Activated CD4-positive, alpha-beta T cell treated with anti-CD3 and anti-CD28 coated beads, Interleukin-2, amount 10 ng/mL, durations not matched to agents 7 days and 5 days (primary cell): Measurements from ENCODE around the gene HS3ST3B1. TPM values are rescaled to one million over a fixed set of nuclear protein-coding genes. Genes with fewer than 3 reads are reported as not detected.
A peak's percentile ranks its signal among the peaks of the same experiment; 100 is the strongest.

Source experiments
- CTCF ChIA-PET: fragments of 350-600 bp; sonication (Branson Sonifier 250); formaldehyde crosslinking; loops from one replicate; lab custom pipeline; 2021; ENCODE audit warnings: antibody characterized with exemption; lab: Charles Lee
- POLR2A ChIA-PET: fragments of 350-600 bp; sonication (Branson Sonifier 250); formaldehyde crosslinking; loops from one replicate; lab custom pipeline; 2021; ENCODE audit warnings: antibody characterized with exemption; lab: Charles Lee
- DNase-seq: peaks from one replicate; pipeline ENCODE4 v3.0.0-alpha.2; 2020
- H3K27ac Mint-ChIP-seq: one replicate; pipeline ENCODE4 v1.8.0; 2021; ENCODE audit warnings: mild to moderate bottlenecking, moderate library complexity, mixed read lengths
- H3K27me3 Mint-ChIP-seq: one replicate; pipeline ENCODE4 v1.8.0; 2021; ENCODE audit warnings: mixed read lengths
- H3K36me3 Mint-ChIP-seq: one replicate; pipeline ENCODE4 v1.8.0; 2021; ENCODE audit warnings: low read depth, mixed read lengths
- H3K4me1 Mint-ChIP-seq: one replicate; pipeline ENCODE4 v1.8.0; 2021; ENCODE audit warnings: mixed read lengths
- H3K4me3 Mint-ChIP-seq: one replicate; pipeline ENCODE4 v1.8.0; 2021; ENCODE audit warnings: mild to moderate bottlenecking, moderate library complexity, mixed read lengths
- H3K9me3 Mint-ChIP-seq: one replicate; pipeline ENCODE4 v1.8.0; 2021; ENCODE audit warnings: mixed read lengths
- total RNA-seq, 2 experiments: library from RNA; stranded (reverse); gene quantifications; one replicate each; pipeline ENCODE4 v1.2.3, GENCODE V29; 2021

HS3ST3B1 gene
- total RNA-seq, 2 experiments from 2014 or later: 11.5 to 11.9 TPM

DNA sequence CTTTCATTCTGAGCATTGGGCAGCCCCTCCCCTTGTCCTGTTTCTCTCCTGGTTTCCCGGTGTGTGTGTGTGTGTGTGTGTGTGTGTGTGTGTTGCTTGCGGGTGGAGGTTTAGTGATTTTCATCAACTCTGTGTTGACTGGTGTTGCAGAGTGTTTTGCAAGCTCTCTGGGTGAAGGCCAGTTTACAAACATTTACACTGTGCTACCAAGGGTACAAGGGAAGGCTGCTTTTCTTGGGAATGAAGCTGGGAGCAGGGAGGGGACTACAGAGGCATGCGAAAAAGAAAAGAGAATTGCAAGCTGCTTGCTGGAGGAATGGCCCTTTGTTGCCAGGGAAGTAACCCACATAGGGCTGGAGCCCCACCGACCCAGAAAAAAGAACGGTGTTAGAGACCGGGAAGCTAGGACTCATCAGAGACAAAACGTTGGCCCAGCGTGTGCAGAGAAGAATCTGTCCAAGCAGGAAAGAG, 29.6 kb downstream of the HS3ST3B1 start:
- H3K4me3 Mint-ChIP-seq: no peak overlapping the region
- POLR2A ChIA-PET: no interaction called here
- CTCF ChIA-PET: interaction anchor here (0.9 to 1.7 kb wide), 2 partner anchors 9 to 13 kb away, joined by 3 to 5 read pairs; no protein-coding TSS in a partner anchor

DNA sequence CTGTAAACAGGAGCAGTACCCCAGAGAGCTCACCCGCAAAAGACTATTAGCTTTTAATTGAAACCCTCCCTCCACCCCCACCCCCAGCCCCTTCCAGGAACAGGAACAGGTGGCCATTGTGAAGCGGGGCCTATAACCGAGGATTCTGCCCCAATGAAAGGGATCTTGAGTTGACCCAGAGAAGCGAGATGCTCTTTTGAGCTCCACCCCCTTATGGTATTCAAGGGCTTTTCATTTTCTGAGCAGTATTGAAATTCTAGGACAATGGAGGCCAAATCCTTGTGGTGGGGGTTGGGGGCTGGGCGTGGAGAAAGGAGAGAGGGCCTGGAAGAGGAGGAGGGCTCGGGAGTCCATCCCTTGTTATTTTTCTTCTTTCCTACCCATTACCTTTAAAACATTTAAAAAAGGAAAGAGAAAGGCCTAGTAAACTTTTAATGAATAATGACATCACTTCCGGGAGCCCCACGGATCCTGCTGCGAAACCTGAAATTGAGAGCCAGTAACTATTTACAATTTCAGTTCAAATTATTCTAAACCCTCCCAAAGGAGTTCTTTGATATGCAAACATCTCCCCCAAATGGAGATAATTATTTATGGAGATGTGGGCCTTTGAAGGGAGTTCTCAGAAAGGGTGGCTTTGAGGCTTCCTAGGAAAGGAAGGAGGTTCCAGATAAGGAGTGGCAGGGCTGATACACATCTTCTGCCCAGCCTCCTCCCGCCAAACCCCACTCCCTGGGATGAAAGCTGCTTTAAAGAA, 30.5 kb downstream of the HS3ST3B1 start:
- no peak for DNase-seq
- Mint-ChIP-seq H3K27me3 (no peaks in the 10 kb centered on the region), H3K9me3 (no peaks in the 10 kb centered on the region), H3K27ac (no peak overlapping the region), H3K36me3 (peaks cover 5% of the 10 kb centered on the region), H3K4me3 (no peak overlapping the region), H3K4me1 (peaks cover 50% of the 10 kb centered on the region)
- POLR2A ChIA-PET: no interaction called here
- CTCF ChIA-PET: interaction anchor here (0.9 to 1.7 kb wide), 2 partner anchors 10 to 14 kb away, joined by 3 to 5 read pairs; no protein-coding TSS in a partner anchor

More for the DNA sequence above, 29.6 kb downstream of the HS3ST3B1 start:
- peak overlapping the region; percentile 9 for H3K27ac Mint-ChIP-seq
- H3K27me3 Mint-ChIP-seq: no peaks in the 10 kb centered on the region
- H3K36me3 Mint-ChIP-seq: peaks cover 5% of the 10 kb centered on the region
- no peaks in the 10 kb centered on the region for H3K9me3 Mint-ChIP-seq
- DNase-seq: no peak
- peaks cover 46% of the 10 kb centered on the region for H3K4me1 Mint-ChIP-seq

DNA sequence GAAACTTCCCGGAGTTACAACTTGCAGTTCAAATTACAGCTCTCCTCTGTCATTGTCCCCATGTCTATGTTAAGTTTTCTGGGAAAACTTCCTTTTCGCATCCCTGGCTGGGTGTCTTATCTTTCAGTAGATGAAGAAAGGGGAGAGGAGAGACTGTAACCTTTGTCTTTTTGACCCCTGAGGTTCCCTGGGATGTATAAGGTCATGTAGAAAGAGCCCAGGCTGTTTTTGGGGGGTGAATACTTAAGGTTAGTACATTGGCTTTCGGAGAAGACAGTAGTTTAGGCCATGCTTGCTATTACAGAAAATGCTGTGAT, 31.1 kb downstream of the HS3ST3B1 start:
- no peak for DNase-seq
- H3K27me3 Mint-ChIP-seq: no peaks in the 10 kb centered on the region
- POLR2A ChIA-PET: interaction anchor here (0.7 kb wide), 1 partner anchor 18 kb away, joined by 3 read pairs; no protein-coding TSS in a partner anchor

DNA sequence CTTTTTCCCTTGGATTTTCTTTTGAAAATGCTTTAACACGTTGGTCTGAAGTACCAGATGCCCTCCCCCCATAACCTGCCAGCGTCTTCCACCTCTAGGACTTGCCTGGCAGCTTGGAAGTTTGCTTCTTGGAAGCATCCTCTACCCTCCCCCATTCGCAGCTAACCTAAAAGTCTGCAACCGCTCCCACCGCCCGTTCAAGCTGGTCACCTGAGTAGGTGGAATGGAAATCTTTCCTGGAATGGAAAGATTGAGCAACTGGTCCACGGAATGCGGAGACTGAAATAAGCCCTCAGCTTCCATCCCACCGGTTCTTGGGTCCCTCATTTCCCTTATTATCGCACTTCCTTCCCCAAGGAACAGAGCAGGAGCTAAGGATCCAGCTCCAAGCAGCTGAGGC, 31.4 kb downstream of the HS3ST3B1 start:
- Mint-ChIP-seq H3K27ac (no peak overlapping the region), H3K4me3 (no peak overlapping the region), H3K27me3 (no peaks in the 10 kb centered on the region), H3K4me1 (peaks cover 56% of the 10 kb centered on the region), H3K36me3 (peaks cover 6% of the 10 kb centered on the region), H3K9me3 (no peaks in the 10 kb centered on the region)
- ChIA-PET CTCF (no interaction called here), POLR2A (interaction anchor here (0.7 kb wide), 1 partner anchor 19 kb away, joined by 3 read pairs; no protein-coding TSS in a partner anchor)
- no peak for DNase-seq

More for the DNA sequence above, 31.1 kb downstream of the HS3ST3B1 start:
- peaks cover 54% of the 10 kb centered on the region for H3K4me1 Mint-ChIP-seq
- H3K36me3 Mint-ChIP-seq: peaks cover 6% of the 10 kb centered on the region
- H3K4me3 Mint-ChIP-seq: no peak overlapping the region
- CTCF ChIA-PET: no interaction called here
- no peak overlapping the region for H3K27ac Mint-ChIP-seq
- H3K9me3 Mint-ChIP-seq: no peaks in the 10 kb centered on the region

DNA sequence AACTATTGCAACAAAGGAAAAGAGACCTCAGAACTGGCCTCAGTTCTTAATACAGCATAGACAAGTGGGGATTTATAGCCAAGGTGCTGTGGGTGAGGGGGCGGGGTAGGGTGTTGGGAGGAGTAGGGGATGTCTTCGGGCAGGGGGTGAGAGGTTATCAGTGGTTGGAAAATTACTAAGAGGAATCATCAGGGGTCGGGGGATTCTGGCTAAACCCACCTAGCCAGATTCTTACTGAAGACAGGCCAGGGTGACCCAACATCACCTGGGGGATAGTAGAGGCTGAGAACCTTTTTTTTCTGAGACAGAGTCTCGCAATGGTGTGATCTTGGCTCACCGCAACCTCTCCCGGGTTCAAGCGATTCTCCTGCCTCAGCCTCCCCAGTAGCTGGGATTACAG, 32.6 kb downstream of the HS3ST3B1 start:
- no peaks in the 10 kb centered on the region for H3K27me3 Mint-ChIP-seq
- no peaks in the 10 kb centered on the region for H3K9me3 Mint-ChIP-seq
- no peak overlapping the region for H3K27ac Mint-ChIP-seq
- ChIA-PET POLR2A (no interaction called here), CTCF (no interaction called here)
- H3K36me3 Mint-ChIP-seq: peaks cover 5% of the 10 kb centered on the region
- no peak overlapping the region for H3K4me3 Mint-ChIP-seq
- no peak for DNase-seq
- peaks cover 60% of the 10 kb centered on the region for H3K4me1 Mint-ChIP-seq

DNA sequence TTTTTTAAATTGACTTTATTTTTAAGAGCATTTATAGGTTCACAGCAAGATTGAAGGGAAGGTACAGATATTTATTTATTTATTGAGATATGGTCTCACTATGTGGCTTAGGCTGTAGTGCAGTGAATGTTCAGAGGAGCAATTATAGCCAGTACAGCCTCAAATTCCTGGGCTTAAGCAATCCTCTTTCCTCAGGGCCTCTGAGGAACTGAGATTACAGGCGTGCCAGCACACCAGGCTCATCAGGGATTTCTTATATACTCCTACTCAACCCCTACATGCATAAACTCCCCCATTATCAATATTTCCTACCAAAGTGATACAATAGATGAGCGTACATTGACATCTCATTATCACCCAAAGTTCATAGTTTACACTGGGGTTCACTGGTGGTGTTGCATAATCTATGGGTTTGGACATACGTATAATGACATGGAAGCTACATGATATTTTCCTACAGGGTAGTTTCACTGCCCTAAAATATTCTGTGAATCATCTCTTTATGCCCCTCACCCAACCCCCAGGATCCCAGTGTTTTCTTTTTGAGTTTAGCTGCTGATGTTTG, 33.5 kb downstream of the HS3ST3B1 start:
- no peak overlapping the region for H3K4me3 Mint-ChIP-seq
- no peak overlapping the region for H3K27ac Mint-ChIP-seq
- POLR2A ChIA-PET: no interaction called here
- CTCF ChIA-PET: no interaction called here
- H3K27me3 Mint-ChIP-seq: no peaks in the 10 kb centered on the region
- DNase-seq: no peak
- peaks cover 59% of the 10 kb centered on the region for H3K4me1 Mint-ChIP-seq
- H3K9me3 Mint-ChIP-seq: no peaks in the 10 kb centered on the region
- H3K36me3 Mint-ChIP-seq: peaks cover 11% of the 10 kb centered on the region

DNA sequence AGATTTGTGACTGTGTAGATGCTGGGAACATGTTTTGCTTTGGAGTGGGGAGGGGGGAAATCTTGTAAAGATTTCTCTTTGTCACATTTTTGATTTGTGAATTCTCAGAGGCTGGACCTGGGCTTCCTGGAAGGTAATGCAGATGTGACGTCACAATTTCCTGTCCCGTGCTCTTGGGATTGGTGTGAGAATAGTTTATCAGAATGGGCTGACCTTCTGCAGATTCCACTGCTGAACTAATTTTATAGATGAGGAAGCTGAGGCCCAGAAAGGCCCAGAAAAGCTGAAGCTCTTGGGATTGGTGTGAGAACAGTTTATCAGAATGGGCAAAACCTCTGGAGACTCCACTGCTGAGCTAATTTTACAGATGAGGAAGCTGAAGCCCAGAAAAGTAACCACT, 34.0 kb downstream of the HS3ST3B1 start:
- ChIA-PET POLR2A (no interaction called here), CTCF (no interaction called here)
- peaks cover 11% of the 10 kb centered on the region for H3K36me3 Mint-ChIP-seq
- H3K27me3 Mint-ChIP-seq: no peaks in the 10 kb centered on the region
- H3K4me1 Mint-ChIP-seq: peaks cover 60% of the 10 kb centered on the region
- no peaks in the 10 kb centered on the region for H3K9me3 Mint-ChIP-seq
- DNase-seq: no peak
- H3K4me3 Mint-ChIP-seq: no peak overlapping the region
- peak overlapping the region; percentile 42 for H3K27ac Mint-ChIP-seq

DNA sequence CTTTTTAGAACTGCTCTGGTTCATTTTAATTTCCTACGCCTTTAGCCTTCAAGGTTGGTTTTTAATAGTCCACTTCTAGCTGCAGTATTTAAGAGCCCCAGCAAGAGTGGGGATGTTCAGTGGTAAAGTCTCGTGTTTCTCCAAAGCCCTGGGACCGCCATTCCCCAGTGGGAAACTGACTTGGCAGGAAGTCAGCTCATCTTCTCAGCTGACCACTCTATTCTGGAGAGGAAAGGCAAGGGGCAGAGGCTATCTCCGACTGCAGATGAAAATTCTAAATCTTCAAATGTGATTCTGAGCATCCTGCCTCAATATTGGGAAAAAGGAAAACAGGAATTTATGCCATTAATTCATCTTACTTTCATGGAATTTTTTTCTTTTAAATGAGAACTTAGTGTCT, 35.5 kb downstream of the HS3ST3B1 start:
- no peaks in the 10 kb centered on the region for H3K27me3 Mint-ChIP-seq
- no peak overlapping the region for H3K27ac Mint-ChIP-seq
- H3K4me1 Mint-ChIP-seq: peaks cover 61% of the 10 kb centered on the region
- CTCF ChIA-PET: interaction anchor here (0.6 to 1.1 kb wide), 2 partner anchors 9 to 149 kb away, joined by 3 read pairs; no protein-coding TSS in a partner anchor
- POLR2A ChIA-PET: no interaction called here
- no peak for DNase-seq
- no peaks in the 10 kb centered on the region for H3K9me3 Mint-ChIP-seq
- H3K36me3 Mint-ChIP-seq: peaks cover 11% of the 10 kb centered on the region
- no peak overlapping the region for H3K4me3 Mint-ChIP-seq

DNA sequence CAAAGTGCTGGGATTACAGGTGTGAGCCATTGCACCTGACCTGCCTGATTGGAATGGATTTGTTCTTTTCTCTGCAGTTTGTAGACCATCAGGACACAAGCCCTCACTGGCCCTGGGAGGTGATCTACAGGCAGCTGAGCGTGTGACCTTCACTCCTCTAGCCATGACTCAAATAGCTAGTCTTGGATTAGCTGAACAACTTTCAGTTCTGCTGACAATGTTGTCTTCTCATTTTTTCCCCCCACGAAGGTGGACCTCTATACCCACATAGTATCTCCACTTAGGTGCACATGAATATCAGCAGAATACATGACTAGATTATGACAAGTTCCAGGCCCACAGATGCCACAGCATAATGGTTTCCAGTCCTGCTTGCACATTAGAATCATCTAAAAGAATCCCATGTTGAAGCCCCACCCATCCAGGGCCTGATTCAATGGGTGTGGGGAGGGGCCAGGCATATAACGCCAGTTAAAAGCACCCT, 36.8 kb downstream of the HS3ST3B1 start:
- no peak for DNase-seq
- Mint-ChIP-seq H3K27ac (peak overlapping the region; percentile 68), H3K27me3 (no peaks in the 10 kb centered on the region), H3K36me3 (peaks cover 11% of the 10 kb centered on the region), H3K4me1 (peaks cover 54% of the 10 kb centered on the region), H3K9me3 (no peaks in the 10 kb centered on the region), H3K4me3 (no peak overlapping the region)
- ChIA-PET POLR2A (no interaction called here), CTCF (interaction anchor here (1.1 kb wide), 1 partner anchor 10 kb away, joined by 3 read pairs; no protein-coding TSS in a partner anchor)

DNA sequence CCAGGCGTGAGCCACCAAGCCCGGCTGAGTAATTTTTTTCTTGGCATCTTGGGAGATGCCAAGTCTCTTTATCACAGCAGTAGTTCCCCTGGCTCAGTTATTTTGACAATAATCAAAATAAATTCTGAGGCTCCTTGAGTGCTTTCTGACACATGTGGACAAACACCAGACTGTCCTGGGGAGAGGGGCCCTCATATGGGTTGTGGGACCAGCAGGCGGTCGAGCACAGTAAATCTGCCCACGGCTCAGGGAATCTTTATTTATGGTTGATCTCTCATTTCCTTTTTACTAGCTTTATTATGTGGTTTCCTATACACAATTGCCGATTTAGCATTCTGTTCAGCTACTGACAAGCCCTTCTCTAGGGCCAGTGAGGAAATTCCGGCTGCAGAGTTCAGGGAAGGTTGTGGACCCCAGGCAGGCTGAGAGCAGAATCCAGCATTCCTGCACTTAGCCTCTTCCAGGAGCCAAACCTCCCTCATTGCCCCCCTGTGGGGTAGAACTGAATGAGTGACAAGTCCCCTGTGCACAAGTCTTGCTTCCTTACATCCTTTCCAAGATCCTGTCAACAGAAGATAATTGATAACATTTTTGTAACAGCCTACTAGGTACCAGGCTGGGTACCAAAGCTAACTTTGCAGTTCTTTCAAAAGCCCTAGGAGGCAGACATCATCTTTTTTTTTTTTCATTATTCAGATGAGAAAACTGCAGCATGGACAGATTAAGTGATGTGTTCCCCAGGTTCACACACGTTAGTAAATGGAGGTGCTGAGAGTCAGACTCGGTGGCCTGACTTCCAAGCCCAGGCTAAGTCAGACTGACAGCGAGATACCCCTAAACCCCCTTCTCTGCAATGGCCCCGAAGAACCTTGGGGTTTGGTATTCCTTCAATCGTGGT, 40.2 kb downstream of the HS3ST3B1 start:
- CTCF ChIA-PET: interaction anchor here (1.7 kb wide), 1 partner anchor 12 kb away, joined by 3 read pairs; no protein-coding TSS in a partner anchor
- Mint-ChIP-seq H3K27ac (no peak overlapping the region), H3K4me3 (no peak overlapping the region), H3K4me1 (peaks cover 36% of the 10 kb centered on the region), H3K36me3 (peaks cover 20% of the 10 kb centered on the region), H3K9me3 (peaks cover 2% of the 10 kb centered on the region), H3K27me3 (no peaks in the 10 kb centered on the region)
- DNase-seq: no peak
- POLR2A ChIA-PET: no interaction called here

DNA sequence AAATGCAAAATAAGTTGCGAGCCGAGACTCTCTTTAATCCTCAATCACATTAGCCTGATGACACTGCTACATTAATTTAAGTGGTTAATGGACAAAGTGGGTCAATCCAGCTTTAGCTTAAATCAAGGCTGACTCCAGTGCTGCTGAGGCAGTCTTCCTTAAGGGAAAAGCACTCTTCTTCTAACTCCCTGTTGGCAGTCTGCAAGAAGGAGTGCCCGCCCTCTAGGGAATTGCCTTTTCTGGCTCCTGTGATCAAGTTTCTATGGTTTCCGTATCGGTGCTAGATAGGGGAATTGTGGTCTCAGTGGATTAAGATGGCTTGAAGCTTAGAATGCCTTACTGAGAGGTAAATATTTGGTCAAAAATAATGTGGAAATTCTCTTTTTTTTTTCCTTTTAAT, 41.0 kb downstream of the HS3ST3B1 start:
- no peak overlapping the region for H3K4me3 Mint-ChIP-seq
- CTCF ChIA-PET: interaction anchor here (1.7 kb wide), 1 partner anchor 12 kb away, joined by 3 read pairs; no protein-coding TSS in a partner anchor
- POLR2A ChIA-PET: no interaction called here
- peaks cover 30% of the 10 kb centered on the region for H3K4me1 Mint-ChIP-seq
- H3K27me3 Mint-ChIP-seq: no peaks in the 10 kb centered on the region
- peaks cover 2% of the 10 kb centered on the region for H3K9me3 Mint-ChIP-seq
- no peak for DNase-seq
- H3K36me3 Mint-ChIP-seq: peaks cover 22% of the 10 kb centered on the region
- H3K27ac Mint-ChIP-seq: no peak overlapping the region

DNA sequence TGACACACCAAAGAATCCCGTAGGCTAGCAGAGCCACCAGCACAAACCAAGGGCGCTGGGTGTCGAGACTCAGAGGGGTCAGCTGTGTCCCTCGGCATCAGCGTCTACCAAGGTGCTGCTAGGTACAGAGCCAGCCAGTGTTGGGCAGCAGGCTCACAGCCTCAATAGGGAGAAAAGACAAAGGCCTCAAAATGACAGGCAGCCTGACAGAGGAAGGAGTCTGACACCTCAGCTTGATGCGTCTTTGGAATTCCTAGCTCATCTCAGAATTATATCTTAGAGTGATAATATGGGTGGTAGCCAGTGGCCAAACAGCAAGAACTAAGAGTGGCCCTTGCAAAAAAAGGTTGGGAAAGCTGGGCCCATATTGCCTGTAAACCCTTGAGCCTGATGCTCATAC, 45.9 kb downstream of the HS3ST3B1 start:
- CTCF ChIA-PET: no interaction called here
- Mint-ChIP-seq H3K4me1 (peaks cover 12% of the 10 kb centered on the region), H3K27ac (no peak overlapping the region), H3K4me3 (no peak overlapping the region), H3K9me3 (peaks cover 2% of the 10 kb centered on the region), H3K27me3 (no peaks in the 10 kb centered on the region), H3K36me3 (peaks cover 36% of the 10 kb centered on the region)
- DNase-seq: no peak
- POLR2A ChIA-PET: no interaction called here
